ENCODE results near the gene SPIB. TPM values are rescaled to one million over a fixed set of nuclear protein-coding genes. Genes with fewer than 3 reads are reported as not detected.

Gene SPIB
- total RNA-seq: 0.91 and 1.6 TPM in 2 replicates

- H3K4me1 Mint-ChIP-seq: peaks cover 16% of the 10 kb centered on the region
- H3K27ac Mint-ChIP-seq: peak within 1 kb of the TSS; percentile 8
- no peak for DNase-seq
- peaks cover 10% of the 10 kb centered on the region for H3K27me3 Mint-ChIP-seq
- H3K9me3 Mint-ChIP-seq: no peaks in the 10 kb centered on the region
- intact Hi-C loops (cut with micrococcal nuclease): loop anchor here (5.0 kb wide), 1 partner anchor 44 kb away; no protein-coding TSS in a partner anchor
- peaks cover 8% of the 10 kb centered on the region for H3K36me3 Mint-ChIP-seq (ENCODE audit: low read depth)
- no peak within 1 kb of the TSS for H3K4me3 Mint-ChIP-seq
Measured at GRCh38 chr19:50418176-50419021, at the start of gene SPIB. Gene SPIB (plus strand): TSS chr19:50418938. CDS start chr19:50418963, 25 bp downstream.

GRCh38 chr19:50371914-50372475 lies 46.7 kb upstream of the SPIB start:
- intact Hi-C loops (cut with micrococcal nuclease): no loop called here

GRCh38 chr19:50376166-50377050 lies 42.3 kb upstream of the SPIB start, which contains the start of gene NR1H2:
Gene NR1H2 (plus strand): TSS chr19:50376457. CDS start chr19:50377606, 1,149 bp downstream.
- intact Hi-C loops (cut with micrococcal nuclease): loop anchor here (1.0 kb wide), 4 partner anchors 8 to 135 kb away; partner anchors contain the start of genes EMC10, GARIN5A, JOSD2 and POLD1
- Mint-ChIP-seq H3K36me3 (ENCODE audit: low read depth) (peaks cover 38% of the 10 kb centered on the region), H3K27ac (peak within 1 kb of the TSS; percentile 99), H3K27me3 (no peaks in the 10 kb centered on the region), H3K4me1 (peaks cover 16% of the 10 kb centered on the region), H3K4me3 (peak within 1 kb of the TSS; percentile 97), H3K9me3 (no peaks in the 10 kb centered on the region)
- DNase-seq: peak; percentile 99

More at GRCh38 chr19:50371914-50372475, 46.7 kb upstream of the SPIB start:
- Mint-ChIP-seq H3K9me3 (no peaks in the 10 kb centered on the region), H3K27ac (no peak overlapping the region), H3K27me3 (no peaks in the 10 kb centered on the region), H3K36me3 (ENCODE audit: low read depth) (peaks cover 8% of the 10 kb centered on the region), H3K4me1 (peaks cover 29% of the 10 kb centered on the region), H3K4me3 (no peak overlapping the region)
- DNase-seq: no peak

DNA sequence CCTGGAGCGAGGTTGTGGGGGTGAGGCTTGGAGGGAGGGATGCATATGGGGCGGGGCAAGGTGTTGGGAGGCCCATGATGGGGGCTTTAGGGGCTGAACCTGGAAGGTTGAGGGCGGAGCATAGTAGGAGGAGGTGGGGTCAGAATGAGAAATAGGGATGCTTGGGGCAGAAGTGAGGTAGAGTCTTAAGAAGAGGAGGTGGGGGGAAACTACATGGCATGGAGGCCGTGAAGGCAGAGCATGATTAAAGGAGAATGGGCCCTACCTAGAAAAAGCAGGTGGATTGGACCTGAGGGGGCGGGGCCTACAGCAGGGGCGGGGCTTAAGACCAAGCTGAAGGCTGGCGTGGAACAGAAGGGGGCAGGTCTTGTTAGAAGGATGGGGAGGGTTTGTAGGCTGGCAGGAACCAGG lies 41.7 kb upstream of the SPIB start:
- H3K36me3 Mint-ChIP-seq (ENCODE audit: low read depth): peaks cover 40% of the 10 kb centered on the region
- DNase-seq: peak; percentile 84
- intact Hi-C loops (cut with micrococcal nuclease): no loop called here

DNA sequence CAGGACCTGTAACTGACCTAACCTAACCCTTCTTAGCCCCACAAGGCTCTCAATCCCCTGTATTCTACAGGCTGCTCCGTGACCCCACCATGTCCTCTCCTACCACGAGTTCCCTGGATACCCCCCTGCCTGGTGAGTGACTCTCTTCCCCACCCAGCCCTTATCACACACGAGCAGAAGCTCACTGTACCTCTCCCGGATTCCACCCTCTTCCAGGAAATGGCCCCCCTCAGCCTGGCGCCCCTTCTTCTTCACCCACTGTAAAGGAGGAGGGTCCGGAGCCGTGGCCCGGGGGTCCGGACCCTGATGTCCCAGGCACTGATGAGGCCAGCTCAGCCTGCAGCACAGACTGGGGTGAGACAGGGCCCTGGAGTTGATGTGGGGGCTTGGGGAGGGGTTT lies 41.2 kb upstream of the SPIB start:
- intact Hi-C loops (cut with micrococcal nuclease): no loop called here
- no peaks in the 10 kb centered on the region for H3K27me3 Mint-ChIP-seq
- H3K27ac Mint-ChIP-seq: peak overlapping the region; percentile 85
- H3K4me3 Mint-ChIP-seq: peak overlapping the region; percentile 97
- H3K4me1 Mint-ChIP-seq: peaks cover 16% of the 10 kb centered on the region
- no peaks in the 10 kb centered on the region for H3K9me3 Mint-ChIP-seq
- peak; percentile 62 for DNase-seq
- H3K36me3 Mint-ChIP-seq (ENCODE audit: low read depth): peaks cover 40% of the 10 kb centered on the region

More for the DNA sequence above, 41.7 kb upstream of the SPIB start:
- H3K27me3 Mint-ChIP-seq: no peaks in the 10 kb centered on the region
- H3K4me3 Mint-ChIP-seq: peak overlapping the region; percentile 97
- no peaks in the 10 kb centered on the region for H3K9me3 Mint-ChIP-seq
- H3K27ac Mint-ChIP-seq: peak overlapping the region; percentile 85
- peaks cover 16% of the 10 kb centered on the region for H3K4me1 Mint-ChIP-seq

GRCh38 chr19:50378169-50378862 lies 40.4 kb upstream of the SPIB start:
- H3K27ac Mint-ChIP-seq: no peak overlapping the region

DNA sequence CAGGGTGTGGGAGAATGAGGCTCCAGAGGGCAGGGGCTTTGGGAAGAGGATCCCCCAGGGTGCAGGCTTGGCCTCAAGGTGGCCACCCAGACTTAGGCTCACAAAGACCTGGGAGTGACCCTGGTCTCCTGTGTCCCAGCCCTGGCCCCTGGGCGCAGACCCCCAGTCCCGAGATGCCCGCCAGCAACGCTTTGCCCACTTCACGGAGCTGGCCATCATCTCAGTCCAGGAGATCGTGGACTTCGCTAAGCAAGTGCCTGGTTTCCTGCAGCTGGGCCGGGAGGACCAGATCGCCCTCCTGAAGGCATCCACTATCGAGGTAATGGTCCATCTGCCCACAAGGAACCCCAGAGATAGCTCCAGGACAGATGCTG lies 39.9 kb upstream of the SPIB start:
- H3K4me3 Mint-ChIP-seq: no peak overlapping the region
- H3K4me1 Mint-ChIP-seq: peaks cover 24% of the 10 kb centered on the region
- intact Hi-C loops (cut with micrococcal nuclease): no loop called here
- peak; percentile 55 for DNase-seq
- no peak overlapping the region for H3K27ac Mint-ChIP-seq
- no peaks in the 10 kb centered on the region for H3K9me3 Mint-ChIP-seq
- peaks cover 41% of the 10 kb centered on the region for H3K36me3 Mint-ChIP-seq (ENCODE audit: low read depth)
- no peaks in the 10 kb centered on the region for H3K27me3 Mint-ChIP-seq

More at GRCh38 chr19:50378169-50378862, 40.4 kb upstream of the SPIB start:
- Mint-ChIP-seq H3K4me1 (peaks cover 18% of the 10 kb centered on the region), H3K4me3 (peak overlapping the region; percentile 5), H3K9me3 (no peaks in the 10 kb centered on the region), H3K36me3 (ENCODE audit: low read depth) (peaks cover 40% of the 10 kb centered on the region), H3K27me3 (no peaks in the 10 kb centered on the region)
- intact Hi-C loops (cut with micrococcal nuclease): no loop called here
- DNase-seq: peak; percentile 55

DNA sequence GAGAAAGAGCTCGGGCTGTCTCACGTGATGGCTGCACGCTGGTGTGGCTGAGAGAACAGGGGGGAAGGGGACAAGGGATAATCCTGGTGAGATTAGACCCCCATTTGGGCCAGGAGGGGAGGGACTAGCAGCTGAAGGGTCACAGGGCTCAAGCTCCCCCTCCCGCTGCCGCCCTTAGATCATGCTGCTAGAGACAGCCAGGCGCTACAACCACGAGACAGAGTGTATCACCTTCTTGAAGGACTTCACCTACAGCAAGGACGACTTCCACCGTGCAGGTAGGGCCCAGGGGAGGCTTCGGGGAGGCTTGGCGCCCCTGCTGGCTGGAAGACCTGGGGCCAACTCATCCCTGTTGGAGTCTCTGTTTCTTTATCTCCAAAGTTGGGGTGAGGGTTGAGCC lies 39.1 kb upstream of the SPIB start:
- Mint-ChIP-seq H3K4me1 (peaks cover 24% of the 10 kb centered on the region), H3K4me3 (no peak overlapping the region), H3K9me3 (no peaks in the 10 kb centered on the region), H3K36me3 (ENCODE audit: low read depth) (peaks cover 46% of the 10 kb centered on the region), H3K27me3 (no peaks in the 10 kb centered on the region), H3K27ac (no peak overlapping the region)
- intact Hi-C loops (cut with micrococcal nuclease): no loop called here
- DNase-seq: peak; percentile 57

- H3K4me3 Mint-ChIP-seq: no peak overlapping the region
- H3K4me1 Mint-ChIP-seq: peaks cover 28% of the 10 kb centered on the region
- peaks cover 48% of the 10 kb centered on the region for H3K36me3 Mint-ChIP-seq (ENCODE audit: low read depth)
- no peaks in the 10 kb centered on the region for H3K9me3 Mint-ChIP-seq
- no peaks in the 10 kb centered on the region for H3K27me3 Mint-ChIP-seq
- intact Hi-C loops (cut with micrococcal nuclease): no loop called here
- peak; percentile 58 for DNase-seq
- no peak overlapping the region for H3K27ac Mint-ChIP-seq
Measured at GRCh38 chr19:50380137-50380536, 38.6 kb upstream of the SPIB start.

GRCh38 chr19:50380751-50381151 lies 38.0 kb upstream of the SPIB start:
- intact Hi-C loops (cut with micrococcal nuclease): no loop called here
- no peaks in the 10 kb centered on the region for H3K9me3 Mint-ChIP-seq
- no peaks in the 10 kb centered on the region for H3K27me3 Mint-ChIP-seq
- H3K36me3 Mint-ChIP-seq (ENCODE audit: low read depth): peaks cover 50% of the 10 kb centered on the region
- H3K4me3 Mint-ChIP-seq: no peak overlapping the region
- H3K4me1 Mint-ChIP-seq: peaks cover 30% of the 10 kb centered on the region
- no peak overlapping the region for H3K27ac Mint-ChIP-seq
- peak; percentile 62 for DNase-seq

DNA sequence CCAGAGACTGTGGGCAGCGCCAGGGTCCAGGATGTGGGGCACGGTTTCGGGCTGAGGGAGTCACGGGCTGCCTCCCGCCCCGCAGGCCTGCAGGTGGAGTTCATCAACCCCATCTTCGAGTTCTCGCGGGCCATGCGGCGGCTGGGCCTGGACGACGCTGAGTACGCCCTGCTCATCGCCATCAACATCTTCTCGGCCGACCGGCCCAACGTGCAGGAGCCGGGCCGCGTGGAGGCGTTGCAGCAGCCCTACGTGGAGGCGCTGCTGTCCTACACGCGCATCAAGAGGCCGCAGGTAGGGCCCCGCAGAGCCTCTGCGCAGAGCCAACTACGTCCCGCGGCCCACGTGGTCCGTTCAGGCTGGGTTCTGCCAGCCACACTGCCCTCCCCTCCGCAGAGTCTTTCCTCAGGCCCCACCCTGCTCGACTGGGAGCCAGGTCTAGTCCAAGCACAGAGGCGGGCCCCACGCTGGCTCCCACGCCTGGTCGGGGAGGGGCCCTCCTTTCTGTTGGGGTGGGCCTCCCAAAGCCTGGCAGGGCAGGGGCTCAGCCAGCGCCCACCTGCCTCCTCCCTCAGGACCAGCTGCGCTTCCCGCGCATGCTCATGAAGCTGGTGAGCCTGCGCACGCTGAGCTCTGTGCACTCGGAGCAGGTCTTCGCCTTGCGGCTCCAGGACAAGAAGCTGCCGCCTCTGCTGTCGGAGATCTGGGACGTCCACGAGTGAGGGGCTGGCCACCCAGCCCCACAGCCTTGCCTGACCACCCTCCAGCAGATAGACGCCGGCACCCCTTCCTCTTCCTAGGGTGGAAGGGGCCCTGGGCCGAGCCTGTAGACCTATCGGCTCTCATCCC lies 36.6 kb upstream of the SPIB start:
- intact Hi-C loops (cut with micrococcal nuclease): no loop called here
- peaks cover 46% of the 10 kb centered on the region for H3K36me3 Mint-ChIP-seq (ENCODE audit: low read depth)

DNA sequence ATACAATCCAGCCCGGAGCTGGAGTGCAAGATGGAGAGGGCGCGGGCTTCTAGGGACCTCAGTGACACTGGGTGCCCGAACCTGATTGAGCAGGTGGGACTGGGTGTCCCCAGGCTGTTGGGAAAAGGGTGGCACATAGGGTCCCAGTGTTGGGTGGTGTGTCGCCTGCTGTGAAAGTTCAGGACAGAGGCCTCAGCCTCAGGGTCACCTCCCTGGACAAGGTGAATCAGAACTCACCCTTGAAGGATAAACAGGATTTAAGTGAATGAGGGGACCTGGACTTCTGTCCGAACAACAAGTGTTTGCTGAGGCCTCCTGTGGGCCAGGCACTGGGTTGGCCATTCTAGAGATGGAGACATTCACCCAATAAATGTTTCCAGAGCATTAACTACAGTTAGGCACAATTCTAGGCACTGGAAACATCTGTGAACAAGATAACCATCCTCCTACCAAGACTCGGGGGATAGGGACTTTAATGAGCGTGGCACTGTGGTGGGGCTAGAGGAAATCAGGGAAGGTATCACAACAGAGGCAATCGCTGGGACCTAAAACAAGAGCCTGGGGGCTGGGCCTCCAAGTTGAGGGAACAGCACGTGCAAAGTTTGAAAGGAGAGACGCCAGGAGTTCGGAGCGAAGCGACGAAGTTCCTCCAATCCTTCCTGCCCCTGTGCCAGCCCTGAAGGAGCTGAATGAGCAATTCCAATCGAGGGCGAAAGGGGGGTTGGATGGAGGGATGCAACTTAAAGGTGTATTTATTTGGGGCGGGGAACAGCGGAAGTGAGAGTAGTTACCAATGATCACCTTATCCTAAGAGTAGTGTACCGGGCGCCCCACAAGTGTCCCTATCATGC lies 35.5 kb upstream of the SPIB start:
- Mint-ChIP-seq H3K9me3 (no peaks in the 10 kb centered on the region), H3K27me3 (no peaks in the 10 kb centered on the region), H3K4me1 (peaks cover 27% of the 10 kb centered on the region), H3K36me3 (ENCODE audit: low read depth) (peaks cover 44% of the 10 kb centered on the region), H3K27ac (peak overlapping the region; percentile 90), H3K4me3 (peak overlapping the region; percentile 93)
- DNase-seq: peak; percentile 62
- intact Hi-C loops (cut with micrococcal nuclease): no loop called here

More for the DNA sequence above, 36.6 kb upstream of the SPIB start:
- H3K4me3 Mint-ChIP-seq: no peak overlapping the region
- peak; percentile 65 for DNase-seq
- H3K4me1 Mint-ChIP-seq: peaks cover 27% of the 10 kb centered on the region
- no peaks in the 10 kb centered on the region for H3K27me3 Mint-ChIP-seq
- H3K9me3 Mint-ChIP-seq: no peaks in the 10 kb centered on the region
- H3K27ac Mint-ChIP-seq: no peak overlapping the region

Data from activated CD4-positive, alpha-beta T cell treated with anti-CD3 and anti-CD28 coated beads, Interleukin-2, amount 10 ng/mL, durations not matched to agents 24 days and 14 days (primary cell).